Left kidney (tissue), 2 donors: Measurements from ENCODE around the gene PPP5C. TPM values are rescaled to one million over a fixed set of nuclear protein-coding genes. Genes with fewer than 3 reads are reported as not detected.
"Not testable (repeated sequence)": the region's sequence is repeated elsewhere in the genome, so short reads cannot be mapped to it uniquely, and the experiment has no call there.

ENCODE experiments used
- DNase-seq: peaks from one replicate; pipeline ENCODE4 v3.0.0-alpha.2; 2013
- polyA plus RNA-seq: library from polyadenylated mRNA; unstranded; fragments of 120-200 nt; gene quantifications from one replicate; pipeline ENCODE4 v1.2.1, GENCODE V29; 2013; ENCODE audit not compliant: insufficient read length

PPP5C gene
- polyA plus RNA-seq, 1 donor: 130 TPM

DNA sequence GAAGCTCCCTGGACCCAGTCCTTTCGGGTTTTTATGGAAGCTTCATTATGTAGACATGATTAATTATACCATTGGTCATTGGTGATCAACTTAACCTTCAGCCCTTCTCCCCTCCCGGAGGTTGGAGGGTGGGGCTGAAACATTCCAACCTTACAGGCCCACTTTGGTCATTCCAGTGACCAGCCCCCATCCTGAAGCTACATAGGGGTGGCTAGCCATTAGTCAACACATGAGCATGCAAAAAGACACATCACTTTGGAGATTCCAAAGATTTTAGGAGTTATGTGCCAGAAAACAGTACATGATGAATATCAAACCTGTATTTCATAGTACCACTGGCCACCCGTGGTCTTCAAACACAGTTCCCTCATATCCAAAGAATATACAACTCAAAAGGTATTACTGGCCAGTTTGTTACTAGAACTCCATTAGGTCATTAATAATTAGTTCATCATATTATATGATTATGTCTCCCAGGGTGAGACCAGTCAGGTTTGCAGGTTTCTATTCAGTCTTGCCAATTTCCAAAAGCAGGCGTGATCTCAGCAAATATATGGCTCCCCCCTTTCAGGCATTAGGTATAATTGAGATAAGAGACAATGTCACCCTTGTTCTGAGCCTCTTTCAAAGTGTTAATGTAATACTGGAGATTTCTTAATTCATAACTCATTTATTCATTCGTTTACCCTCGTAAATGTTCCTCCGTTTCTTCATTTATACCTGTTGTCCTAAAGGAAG is 11.1 kb downstream of the PPP5C start:
- no peak for DNase-seq

GRCh38 chr19:46361915-46362314 is 15.0 kb downstream of the PPP5C start:
- no peak for DNase-seq

- no peak for DNase-seq
Observed at GRCh38 chr19:46364359-46364758, 17.5 kb downstream of the PPP5C start.

- no peak for DNase-seq
Observed at GRCh38 chr19:46365561-46365960, 18.7 kb downstream of the PPP5C start.

- DNase-seq: no peak
Observed at GRCh38 chr19:46366620-46367292, 19.9 kb downstream of the PPP5C start.

DNA sequence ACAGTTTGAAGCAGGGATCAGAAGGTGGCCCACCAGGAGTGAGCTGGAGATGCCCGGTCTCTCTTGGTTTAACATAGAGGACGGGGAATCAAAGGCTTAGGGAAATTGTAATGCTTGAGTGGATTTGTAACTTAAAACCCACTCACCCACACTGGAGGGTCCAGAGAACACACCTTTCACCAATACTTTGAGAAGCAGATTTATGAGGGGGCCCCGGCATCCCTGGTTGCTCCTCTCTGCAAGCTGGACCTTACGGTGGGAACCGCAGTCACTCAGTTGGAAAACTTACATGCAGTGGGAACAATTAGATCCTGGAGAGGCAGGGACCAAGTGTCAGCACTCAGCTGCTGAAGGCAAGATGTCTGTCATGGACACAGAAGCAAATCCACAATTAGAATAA is 20.5 kb downstream of the PPP5C start:
- peak; percentile 40 for DNase-seq

DNA sequence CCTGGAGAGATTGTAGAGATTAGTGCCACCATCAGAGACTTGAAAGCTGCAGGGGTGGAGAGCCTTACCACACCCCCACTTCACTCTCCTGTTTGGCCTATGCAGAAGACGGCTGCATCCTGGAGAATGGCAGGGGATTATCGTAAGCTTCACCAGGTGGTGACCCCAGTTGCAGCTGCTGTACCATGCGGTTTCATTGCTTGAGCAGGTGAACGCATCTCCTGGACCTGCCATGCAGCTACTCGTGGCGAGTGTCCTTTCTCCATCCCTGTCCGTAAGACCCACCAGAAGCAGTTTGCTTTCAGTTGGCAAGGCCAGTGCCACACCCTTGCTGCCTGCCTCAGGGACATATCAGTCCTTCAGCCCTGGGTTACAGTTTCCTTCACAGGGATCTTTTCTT is 21.2 kb downstream of the PPP5C start:
- DNase-seq: no peak

- DNase-seq: no peak
Observed at GRCh38 chr19:46369817-46370216, 22.9 kb downstream of the PPP5C start.

DNA sequence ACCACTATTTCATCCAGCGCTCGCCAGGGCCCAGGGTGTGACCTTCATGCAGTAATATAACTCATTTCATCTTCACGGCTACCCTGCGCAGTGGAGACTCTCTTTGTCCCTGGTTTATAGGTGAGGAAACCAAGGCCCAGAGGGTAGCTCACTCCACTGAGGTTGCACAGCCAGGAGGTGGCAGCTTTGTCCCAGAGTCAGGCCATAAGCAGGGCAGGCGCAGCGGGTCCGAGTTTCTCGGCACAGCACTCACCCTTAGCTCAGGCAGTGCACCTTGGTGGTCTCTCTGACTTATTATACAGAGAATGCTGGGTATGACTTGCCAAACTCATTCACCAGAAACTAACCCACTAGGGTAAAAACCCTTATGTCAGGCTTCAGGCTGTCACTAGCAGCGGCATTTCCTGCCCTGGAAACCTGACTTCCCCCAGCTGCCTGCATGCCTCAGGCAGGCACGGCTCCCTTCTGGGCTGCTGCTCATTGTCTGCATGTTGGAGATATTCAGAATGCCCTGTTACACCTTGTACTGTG is 24.5 kb downstream of the PPP5C start:
- no peak for DNase-seq

DNA sequence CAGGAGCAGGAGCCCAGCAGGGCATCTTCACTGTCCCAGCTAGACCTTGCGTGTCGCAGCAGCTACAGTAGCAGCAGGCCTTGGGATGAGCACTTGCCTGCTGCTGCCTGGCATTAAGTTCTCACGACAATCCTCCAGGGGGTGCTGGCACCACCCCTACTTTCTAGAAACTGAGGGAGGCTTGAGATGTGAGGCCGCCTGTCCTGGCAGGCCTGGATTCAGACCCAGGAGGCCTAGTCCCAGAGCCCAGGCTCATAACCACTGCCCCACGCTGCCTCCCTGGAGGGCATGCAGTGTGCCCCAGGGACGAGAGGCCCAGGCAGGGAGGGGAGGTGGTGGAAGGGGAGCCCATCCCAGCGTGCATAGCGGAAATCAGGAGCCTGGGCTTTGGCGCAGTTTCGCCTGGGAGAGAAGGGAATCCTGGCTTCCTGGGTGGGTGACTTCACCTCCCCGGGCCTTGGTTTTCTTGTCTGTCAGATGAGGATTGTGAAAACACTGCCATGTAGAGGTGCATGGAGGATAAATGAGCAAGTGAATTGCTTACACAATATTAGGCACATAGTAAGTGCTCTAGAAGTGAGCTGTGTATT is 26.1 kb downstream of the PPP5C start:
- no peak for DNase-seq

- DNase-seq: no peak
Observed at GRCh38 chr19:46373491-46374359, 26.8 kb downstream of the PPP5C start.

GRCh38 chr19:46374536-46375475 is 27.9 kb downstream of the PPP5C start:
- no peak for DNase-seq

DNA sequence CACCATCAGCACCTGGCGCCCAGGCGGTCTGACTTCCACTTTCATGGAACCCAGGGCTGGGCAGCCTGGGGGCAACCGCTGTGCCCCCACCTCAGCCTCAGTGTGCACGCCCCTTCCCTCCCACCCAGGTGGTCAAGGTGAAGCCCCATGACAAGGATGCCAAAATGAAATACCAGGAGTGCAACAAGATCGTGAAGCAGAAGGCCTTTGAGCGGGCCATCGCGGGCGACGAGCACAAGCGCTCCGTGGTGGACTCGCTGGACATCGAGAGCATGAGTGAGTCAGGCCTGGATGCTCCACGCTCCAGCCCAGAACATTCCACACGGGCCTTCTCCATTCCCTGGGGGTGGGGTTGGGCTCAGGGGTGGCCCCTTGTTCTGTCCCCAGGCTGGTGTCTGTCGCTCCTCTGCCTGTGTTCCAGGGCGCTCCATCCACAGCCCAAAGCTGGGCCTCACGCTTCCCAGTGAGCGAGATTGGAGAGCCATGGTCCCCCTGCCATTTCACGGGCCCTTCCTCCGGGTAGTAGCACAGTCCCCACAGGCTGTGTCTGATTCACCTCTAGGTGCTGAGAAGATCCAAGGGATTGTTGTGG is 28.7 kb downstream of the PPP5C start:
- DNase-seq: not testable (repeated sequence)

- no peak for DNase-seq
Observed at GRCh38 chr19:46376241-46377153, 29.6 kb downstream of the PPP5C start.

DNA sequence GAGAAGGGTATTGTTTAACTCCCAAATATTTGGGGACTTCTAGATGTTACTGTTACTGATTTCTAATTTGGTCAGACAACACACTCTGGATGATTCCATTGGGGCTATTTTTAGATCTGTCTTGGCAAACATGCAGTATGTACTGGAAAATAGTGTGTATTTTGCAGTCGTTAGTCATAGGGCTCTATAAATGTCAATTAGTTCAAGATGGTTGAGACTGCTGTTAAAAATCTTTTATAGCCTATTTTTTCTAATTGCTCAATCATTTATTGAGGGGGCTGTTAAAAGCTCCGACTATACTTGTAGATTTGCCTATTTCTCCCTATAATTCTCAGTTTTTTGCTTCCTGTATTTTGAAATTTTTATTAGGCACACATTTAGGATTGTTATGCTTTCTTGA is 31.4 kb downstream of the PPP5C start:
- no peak for DNase-seq

DNA sequence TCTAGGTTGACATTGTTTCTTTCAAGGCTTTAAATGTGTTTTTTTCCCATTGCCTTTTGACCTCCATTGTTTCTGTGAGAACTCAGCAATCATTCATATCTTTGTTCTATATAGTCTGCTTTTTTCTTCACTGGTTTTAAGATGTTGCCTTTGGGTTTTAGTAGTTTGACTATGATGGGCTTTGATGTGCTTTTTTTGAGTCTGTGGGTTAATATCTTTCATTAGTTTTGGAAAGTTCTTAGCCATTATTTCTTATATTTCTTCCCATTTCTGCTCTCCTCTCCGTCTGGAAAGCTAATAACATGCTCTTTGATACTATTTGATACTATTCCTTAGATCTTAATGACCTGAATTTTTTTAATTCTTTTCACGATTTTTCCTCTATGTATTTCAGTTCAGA is 33.8 kb downstream of the PPP5C start:
- no peak for DNase-seq

DNA sequence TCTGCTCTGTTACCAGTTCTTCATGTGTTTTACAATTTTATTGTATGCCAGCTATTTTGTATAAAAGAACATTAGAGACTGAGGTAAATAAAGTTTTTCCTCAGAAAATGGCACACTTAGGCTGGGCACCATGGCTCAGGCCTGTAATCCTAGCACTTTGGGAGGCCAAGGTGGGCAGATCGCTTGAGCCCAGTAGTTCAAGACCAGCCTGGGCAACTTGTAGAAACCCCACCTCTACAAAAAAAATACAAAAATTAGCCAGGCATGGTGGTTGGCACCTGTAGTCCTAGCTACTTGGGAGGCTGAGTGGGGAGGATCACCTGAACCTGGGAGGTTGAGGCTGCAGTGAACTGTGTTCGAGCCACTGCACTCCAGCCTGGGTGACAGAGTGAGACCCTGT is 34.5 kb downstream of the PPP5C start:
- DNase-seq: no peak

GRCh38 chr19:46381756-46382345 is 35.0 kb downstream of the PPP5C start:
- no peak for DNase-seq

GRCh38 chr19:46383171-46383815 is 36.4 kb downstream of the PPP5C start:
- DNase-seq: no peak
